Astrocyte of the cerebellum (primary cell): ENCODE measurements around the gene ALG2.

Experiments
- DNase-seq: peaks from one replicate; pipeline ENCODE4 v3.0.0-alpha.2; 2011; ENCODE audit warnings: low read depth
- H3K4me3 ChIP-seq: 2 replicates; pipeline ENCODE4 v1.5.1; 2011; ENCODE audit warnings: mild to moderate bottlenecking, low read depth, low read length, moderate library complexity
- in situ Hi-C: cut with HindIII; loops from 2 replicates; pipeline ENCODE4 v1.10.0; 2017; ENCODE audit warnings: low sequenced_read_pairs
- TF ChIP-seq, protein P1 (sequence below): IDR thresholded peaks from 2 replicates; pipeline ENCODE4 v1.5.1; 2012; ENCODE audit warnings: low read length, low read depth, moderate library complexity, mild to moderate bottlenecking; ENCODE audit errors: missing control alignments

Gene ALG2

DNA sequence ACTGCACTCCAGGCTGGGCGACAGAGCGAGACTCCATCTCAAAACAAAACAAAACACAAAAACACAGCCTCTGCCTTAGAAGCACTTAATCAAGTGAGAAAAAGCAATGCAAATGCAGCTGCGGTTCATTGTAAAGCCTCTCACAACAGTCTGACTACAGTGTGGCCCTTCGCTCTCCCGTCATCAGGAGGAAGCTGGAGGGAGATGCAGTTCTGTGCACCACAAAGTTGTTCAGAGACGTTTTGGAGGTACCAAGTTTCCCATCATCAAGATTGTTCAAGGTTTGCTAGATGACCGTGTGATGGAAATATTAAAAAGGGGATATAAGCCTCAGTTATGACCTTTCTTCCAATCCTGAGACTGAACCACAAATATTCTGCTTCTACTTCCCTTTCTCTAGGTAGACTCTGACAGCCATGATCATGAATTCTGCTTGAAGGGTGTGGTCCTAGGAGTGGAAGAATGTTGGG, 41.2 kb upstream of the ALG2 start:
- TF ChIP-seq, protein P1, sequence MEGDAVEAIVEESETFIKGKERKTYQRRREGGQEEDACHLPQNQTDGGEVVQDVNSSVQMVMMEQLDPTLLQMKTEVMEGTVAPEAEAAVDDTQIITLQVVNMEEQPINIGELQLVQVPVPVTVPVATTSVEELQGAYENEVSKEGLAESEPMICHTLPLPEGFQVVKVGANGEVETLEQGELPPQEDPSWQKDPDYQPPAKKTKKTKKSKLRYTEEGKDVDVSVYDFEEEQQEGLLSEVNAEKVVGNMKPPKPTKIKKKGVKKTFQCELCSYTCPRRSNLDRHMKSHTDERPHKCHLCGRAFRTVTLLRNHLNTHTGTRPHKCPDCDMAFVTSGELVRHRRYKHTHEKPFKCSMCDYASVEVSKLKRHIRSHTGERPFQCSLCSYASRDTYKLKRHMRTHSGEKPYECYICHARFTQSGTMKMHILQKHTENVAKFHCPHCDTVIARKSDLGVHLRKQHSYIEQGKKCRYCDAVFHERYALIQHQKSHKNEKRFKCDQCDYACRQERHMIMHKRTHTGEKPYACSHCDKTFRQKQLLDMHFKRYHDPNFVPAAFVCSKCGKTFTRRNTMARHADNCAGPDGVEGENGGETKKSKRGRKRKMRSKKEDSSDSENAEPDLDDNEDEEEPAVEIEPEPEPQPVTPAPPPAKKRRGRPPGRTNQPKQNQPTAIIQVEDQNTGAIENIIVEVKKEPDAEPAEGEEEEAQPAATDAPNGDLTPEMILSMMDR, result no peak
- in situ Hi-C loops, result no loop called here
- H3K4me3 ChIP-seq, result no peak overlapping the region
- DNase-seq, result no peak

DNA sequence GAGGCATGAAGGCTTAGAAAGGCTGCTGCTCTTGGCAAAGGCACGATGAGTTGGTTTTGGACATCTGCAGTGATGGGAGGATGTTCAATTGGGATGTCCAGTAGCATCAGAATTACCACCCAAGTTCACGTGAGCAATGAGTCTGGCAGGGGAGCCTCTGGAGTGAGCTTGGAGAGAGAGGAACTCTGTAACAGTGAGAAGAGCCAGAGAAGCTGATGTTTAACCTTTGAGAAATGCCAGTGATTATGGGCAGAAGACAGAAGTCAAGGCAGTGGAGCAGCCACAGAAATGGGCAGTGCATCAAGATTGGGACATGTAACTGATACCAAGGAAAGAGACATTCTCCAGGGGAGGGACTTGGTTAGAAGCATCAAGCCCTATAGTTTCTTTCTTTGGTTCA, 40.2 kb upstream of the ALG2 start:
- TF ChIP-seq, protein P1, result no peak
- no peak overlapping the region for H3K4me3 ChIP-seq
- in situ Hi-C loops, result no loop called here
- DNase-seq, result no peak

DNA sequence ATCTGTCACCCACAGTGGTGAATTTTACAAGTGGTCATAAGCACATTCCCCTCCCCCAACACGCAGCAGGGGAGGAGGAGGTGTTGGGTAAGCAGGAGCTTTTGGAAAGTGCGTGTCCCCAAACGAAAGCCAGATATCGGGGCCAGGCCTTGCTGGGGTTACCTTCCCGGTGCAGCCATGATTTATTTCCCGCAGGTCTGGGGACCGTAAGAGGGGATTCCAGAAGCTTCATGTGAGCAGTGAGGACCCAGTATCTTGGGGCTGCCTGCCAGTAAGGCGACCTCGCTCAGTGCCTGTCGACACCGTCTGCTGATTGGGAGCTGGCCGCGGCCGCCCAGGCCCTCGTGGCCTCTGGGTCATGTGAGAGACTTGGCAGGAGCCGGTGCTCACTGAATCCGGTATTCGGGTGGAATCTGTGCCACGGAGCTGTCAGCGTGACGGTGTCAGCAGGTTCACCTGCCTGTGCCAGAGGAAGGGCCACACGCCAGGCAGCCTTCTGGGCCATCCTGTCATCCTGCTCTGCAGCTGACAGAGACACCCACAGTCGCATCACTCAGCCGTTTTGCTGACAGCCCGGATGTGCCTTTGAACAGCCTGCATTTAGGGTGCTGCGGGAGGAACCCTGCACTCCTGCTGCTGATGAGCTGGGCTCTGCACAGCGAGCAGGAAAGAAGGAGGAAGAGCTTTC, 37.6 kb upstream of the ALG2 start:
- no peak for DNase-seq
- TF ChIP-seq, protein P1, result no peak
- H3K4me3 ChIP-seq, result no peak overlapping the region
- in situ Hi-C loops, result no loop called here

DNA sequence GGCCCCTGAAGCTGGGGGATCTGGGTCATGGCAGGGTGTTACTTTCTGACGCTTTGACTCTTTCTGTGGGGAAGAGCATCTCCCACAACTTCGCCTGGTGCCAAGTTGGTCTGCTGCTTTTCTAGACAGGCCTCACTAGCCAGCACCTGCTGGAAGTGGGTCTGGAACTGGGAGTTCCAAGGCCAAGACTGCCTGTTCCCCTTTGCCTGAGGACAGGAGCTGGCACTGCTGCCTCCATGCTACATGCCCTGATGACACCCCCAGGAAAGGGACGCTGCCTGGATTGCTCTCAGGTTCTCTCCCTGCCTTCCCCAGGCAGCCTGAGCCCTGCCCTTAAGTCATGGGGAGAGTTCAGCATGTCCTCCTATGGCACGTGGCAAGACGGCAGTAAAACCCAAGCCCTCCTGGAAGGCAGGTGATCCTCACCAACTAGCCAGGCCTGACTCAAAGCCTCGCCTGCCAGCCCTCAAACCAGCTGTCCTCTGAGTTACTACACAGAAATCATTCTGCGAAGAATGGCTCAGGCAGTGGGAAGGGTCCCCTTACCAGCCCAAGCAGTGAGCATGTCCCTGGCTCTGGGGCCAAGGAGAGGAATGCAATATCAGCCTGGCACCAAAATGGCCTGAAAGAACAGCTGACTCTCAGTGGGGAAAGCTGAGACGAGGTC, 36.1 kb upstream of the ALG2 start:
- no peak for DNase-seq
- H3K4me3 ChIP-seq, result no peak overlapping the region
- in situ Hi-C loops, result no loop called here
- TF ChIP-seq, protein P1, result no peak

DNA sequence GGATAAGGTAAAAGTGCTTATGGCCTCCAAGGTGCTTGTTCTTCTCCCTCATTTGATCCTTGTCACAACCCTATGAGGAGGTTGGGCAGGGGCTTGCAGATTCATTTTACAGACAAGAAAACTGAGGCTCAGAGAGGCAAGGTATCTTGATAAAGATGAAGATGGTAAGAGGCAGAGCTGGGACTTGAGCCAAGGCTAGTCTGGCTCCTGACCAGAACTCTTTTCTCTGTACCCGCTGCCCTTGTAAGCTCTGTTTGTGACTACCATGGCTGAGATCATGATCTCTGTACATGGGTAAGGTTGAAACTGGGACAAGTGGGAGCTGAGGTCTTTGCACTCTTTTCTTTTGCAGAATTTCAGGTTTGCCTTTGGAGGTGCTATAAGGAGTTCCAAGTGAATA, 33.9 kb upstream of the ALG2 start:
- in situ Hi-C loops, result no loop called here
- TF ChIP-seq, protein P1, result no peak
- H3K4me3 ChIP-seq, result no peak overlapping the region
- DNase-seq, result no peak

DNA sequence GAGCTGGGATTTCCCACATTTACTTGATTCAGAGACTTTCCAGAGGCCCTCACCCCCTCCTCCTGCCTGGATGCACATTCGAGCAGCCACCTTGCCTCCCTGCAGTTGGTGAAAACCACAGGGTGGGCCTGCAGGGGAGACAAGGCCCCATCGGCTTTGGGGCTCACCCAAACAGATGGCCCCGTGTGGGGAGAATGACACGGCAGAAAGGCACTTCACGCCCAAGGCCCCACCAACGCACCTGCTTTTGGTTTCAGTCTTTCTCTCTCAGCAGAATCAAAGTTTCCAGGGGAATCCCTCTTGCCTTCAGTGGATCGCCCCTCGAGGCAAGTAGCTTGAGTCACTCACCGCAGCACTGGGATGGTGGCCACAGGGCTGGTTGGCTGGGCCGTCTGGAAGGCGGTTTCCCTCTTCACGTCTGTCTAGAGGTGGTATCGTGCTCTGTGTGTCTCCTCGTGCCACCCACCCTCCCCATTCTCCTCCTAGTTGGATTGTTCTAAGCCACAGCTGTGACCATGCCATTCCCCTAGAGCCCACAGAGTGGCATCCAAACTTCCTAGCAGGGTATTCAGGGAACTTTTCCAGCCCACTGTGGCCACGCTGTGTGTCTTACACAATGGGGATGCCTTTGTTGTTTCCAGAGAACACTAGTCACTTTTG, 32.2 kb upstream of the ALG2 start:
- TF ChIP-seq, protein P1, result no peak
- in situ Hi-C loops, result no loop called here
- no peak for DNase-seq
- no peak overlapping the region for H3K4me3 ChIP-seq
